ENCODE measurements around the gene ARRB1. TPM values are rescaled to one million over a fixed set of nuclear protein-coding genes. Genes with fewer than 3 reads are reported as not detected.

Gene ARRB1
- total RNA-seq, 1 donor from 2014 or later: 33.1 TPM

GRCh38 chr11:75223954-75224643 lies 127.4 kb downstream of the ARRB1 start:
- Histone ChIP-seq H3K4me1 (no peaks in the 10 kb centered on the region), H3K27ac (no peak overlapping the region), H3K4me3 (no peak overlapping the region), H3K36me3 (no peaks in the 10 kb centered on the region), H3K9me3 (no peaks in the 10 kb centered on the region), H3K27me3 (no peaks in the 10 kb centered on the region)
- TF ChIP-seq POLR2A (IDR thresholded peaks at IDR 0.05) (no peak), POLR2AphosphoS5 (IDR thresholded peaks at IDR 0.05; ENCODE audit: insufficient read depth in 1 of 2, low read depth in 1 of 2) (no peak)
- TF ChIP-seq, protein P1, sequence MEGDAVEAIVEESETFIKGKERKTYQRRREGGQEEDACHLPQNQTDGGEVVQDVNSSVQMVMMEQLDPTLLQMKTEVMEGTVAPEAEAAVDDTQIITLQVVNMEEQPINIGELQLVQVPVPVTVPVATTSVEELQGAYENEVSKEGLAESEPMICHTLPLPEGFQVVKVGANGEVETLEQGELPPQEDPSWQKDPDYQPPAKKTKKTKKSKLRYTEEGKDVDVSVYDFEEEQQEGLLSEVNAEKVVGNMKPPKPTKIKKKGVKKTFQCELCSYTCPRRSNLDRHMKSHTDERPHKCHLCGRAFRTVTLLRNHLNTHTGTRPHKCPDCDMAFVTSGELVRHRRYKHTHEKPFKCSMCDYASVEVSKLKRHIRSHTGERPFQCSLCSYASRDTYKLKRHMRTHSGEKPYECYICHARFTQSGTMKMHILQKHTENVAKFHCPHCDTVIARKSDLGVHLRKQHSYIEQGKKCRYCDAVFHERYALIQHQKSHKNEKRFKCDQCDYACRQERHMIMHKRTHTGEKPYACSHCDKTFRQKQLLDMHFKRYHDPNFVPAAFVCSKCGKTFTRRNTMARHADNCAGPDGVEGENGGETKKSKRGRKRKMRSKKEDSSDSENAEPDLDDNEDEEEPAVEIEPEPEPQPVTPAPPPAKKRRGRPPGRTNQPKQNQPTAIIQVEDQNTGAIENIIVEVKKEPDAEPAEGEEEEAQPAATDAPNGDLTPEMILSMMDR (IDR thresholded peaks at IDR 0.05): no peak
- no peak for DNase-seq (ENCODE audit: extremely low spot score in 2 of 2)
- intact Hi-C loops (cut with DNase I): no loop called here

GRCh38 chr11:75219869-75220268 lies 131.6 kb downstream of the ARRB1 start:
- Histone ChIP-seq H3K27ac (no peak overlapping the region), H3K27me3 (no peaks in the 10 kb centered on the region), H3K36me3 (no peaks in the 10 kb centered on the region), H3K9me3 (no peaks in the 10 kb centered on the region), H3K4me3 (no peak overlapping the region), H3K4me1 (no peaks in the 10 kb centered on the region)
- no peak for DNase-seq (ENCODE audit: extremely low spot score in 2 of 2)
- TF ChIP-seq, protein P1 (IDR thresholded peaks at IDR 0.05): no peak
- TF ChIP-seq POLR2AphosphoS5 (IDR thresholded peaks at IDR 0.05; ENCODE audit: insufficient read depth in 1 of 2, low read depth in 1 of 2) (no peak), POLR2A (IDR thresholded peaks at IDR 0.05) (no peak)
- intact Hi-C loops (cut with DNase I): no loop called here

GRCh38 chr11:75214843-75215242 lies 136.6 kb downstream of the ARRB1 start:
- H3K4me3 ChIP-seq: no peak overlapping the region
- intact Hi-C loops (cut with DNase I): no loop called here
- TF ChIP-seq POLR2AphosphoS5 (IDR thresholded peaks at IDR 0.05; ENCODE audit: insufficient read depth in 1 of 2, low read depth in 1 of 2): no peak
- TF ChIP-seq, protein P1 (IDR thresholded peaks at IDR 0.05): no peak
- no peak for TF ChIP-seq POLR2A (IDR thresholded peaks at IDR 0.05)
- H3K4me1 ChIP-seq: no peaks in the 10 kb centered on the region
- no peaks in the 10 kb centered on the region for H3K36me3 ChIP-seq
- H3K27ac ChIP-seq: no peak overlapping the region
- no peaks in the 10 kb centered on the region for H3K27me3 ChIP-seq
- H3K9me3 ChIP-seq: no peaks in the 10 kb centered on the region
- DNase-seq (ENCODE audit: extremely low spot score in 2 of 2): no peak

DNA sequence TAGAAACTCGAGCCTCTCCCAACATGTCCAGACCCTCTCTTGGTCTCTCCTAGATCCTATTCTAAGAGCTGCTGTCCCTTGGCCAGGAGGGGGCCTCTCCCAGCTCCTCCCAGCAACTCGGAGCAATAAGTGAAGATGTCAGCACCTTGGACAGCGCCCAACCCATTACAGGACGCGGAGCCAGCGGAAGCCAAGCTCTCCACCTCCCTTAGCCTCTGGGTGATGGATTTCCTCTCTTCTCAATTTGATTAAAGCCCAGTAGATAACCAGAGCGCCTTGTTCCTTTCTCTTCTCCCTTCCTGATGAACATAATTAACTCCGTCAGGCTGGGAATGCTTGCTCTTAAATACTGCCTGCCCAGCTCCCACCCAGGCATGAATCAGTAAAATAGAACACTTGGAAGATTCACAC lies 137.0 kb downstream of the ARRB1 start:
- Histone ChIP-seq H3K4me1 (no peaks in the 10 kb centered on the region), H3K9me3 (no peaks in the 10 kb centered on the region), H3K4me3 (no peak overlapping the region), H3K27ac (no peak overlapping the region), H3K27me3 (no peaks in the 10 kb centered on the region), H3K36me3 (no peaks in the 10 kb centered on the region)
- TF ChIP-seq, protein P1 (IDR thresholded peaks at IDR 0.05): no peak
- TF ChIP-seq POLR2A (IDR thresholded peaks at IDR 0.05) (no peak), POLR2AphosphoS5 (IDR thresholded peaks at IDR 0.05; ENCODE audit: insufficient read depth in 1 of 2, low read depth in 1 of 2) (no peak)
- intact Hi-C loops (cut with DNase I): no loop called here
- no peak for DNase-seq (ENCODE audit: extremely low spot score in 2 of 2)

MicroRNA genes within 50 kb of the gene (microRNA counts, 767-probe panel; counts per million panel counts)
- 238 to 261 counts per million in 2 donors for microRNA hsa-miR-326

Small RNAs within 50 kb of the gene (microRNA-seq; reads per million reads assigned to microRNA genes)
- gene MIR326 (ENCODE audit: borderline number of aligned reads, borderline replicate concordance): 9.1 reads per million, percentile 20 among the genes with 10 or more reads in this experiment

Small RNAs within 50 kb of the gene (small RNA-seq; reads per million reads assigned to genes)
- 0.95 reads per million, percentile 15 among the genes with 10 or more reads in this experiment for gene MIR326
- gene SNORD15A: not detected

Other genes with a start within 250 kb of the ARRB1 start
- gene SLCO2B1, start 200.6 kb downstream of the ARRB1 start, total RNA-seq: 55.5 TPM
- gene TPBGL, start 110.9 kb downstream of the ARRB1 start, total RNA-seq: 1.7 TPM
- 1,625 TPM for gene RPS3, start 47.9 kb upstream of the ARRB1 start, total RNA-seq
- gene KLHL35, start 81.5 kb upstream of the ARRB1 start, total RNA-seq: not detected
- 36.6 TPM for gene GDPD5, start 174.3 kb upstream of the ARRB1 start, total RNA-seq
- gene SERPINH1, start 210.6 kb upstream of the ARRB1 start, total RNA-seq: 257 TPM